Measurements from ENCODE around the gene CXCL8. TPM values are rescaled to one million over a fixed set of nuclear protein-coding genes. Genes with fewer than 3 reads are reported as not detected.

The CXCL8 gene
- polyA plus RNA-seq, 1 donor from 2014 or later: not detected

- TF ChIP-seq RAD21 (conservative IDR thresholded peaks at IDR 0.05): no peak
- no peak for TF ChIP-seq TAF1 (IDR thresholded peaks at IDR 0.05; ENCODE audit: low read depth)
- no peak for TF ChIP-seq EZH2 (IDR thresholded peaks at IDR 0.05; ENCODE audit: borderline replicate concordance, insufficient read depth, low read length, poor library complexity, severe bottlenecking)
- no peak overlapping the region for H3K9ac ChIP-seq (ENCODE audit: low read length)
- H3K4me2 ChIP-seq (ENCODE audit: low read length): no peak overlapping the region
- no peak overlapping the region for H3K27ac ChIP-seq (ENCODE audit: low read length)
- no peaks in the 10 kb centered on the region for H4K20me1 ChIP-seq (ENCODE audit: insufficient read depth)
- no peaks in the 10 kb centered on the region for H3K9me3 ChIP-seq (ENCODE audit: low read length)
- H3K4me3 ChIP-seq (ENCODE audit: low read length): no peak overlapping the region
- H3K36me3 ChIP-seq (ENCODE audit: insufficient read depth, low read length): no peaks in the 10 kb centered on the region
- no peaks in the 10 kb centered on the region for H3K79me2 ChIP-seq (replicated peaks; ENCODE audit: insufficient read depth, low read length)
- no peaks in the 10 kb centered on the region for H3F3A ChIP-seq (ENCODE audit: insufficient read depth, low read length, poor library complexity, severe bottlenecking)
- no peaks in the 10 kb centered on the region for H3K9me2 ChIP-seq (ENCODE audit: insufficient read depth, low read length)
- H3K27me3 ChIP-seq (ENCODE audit: insufficient read depth, low read depth, low read length): no peaks in the 10 kb centered on the region
- no peak overlapping the region for H2AFZ ChIP-seq (ENCODE audit: low read depth, low read length)
These were observed 40.5 kb downstream of the CXCL8 start for GRCh38 chr4:73780834-73781233.

GRCh38 chr4:73788411-73788810, 48.0 kb downstream of the CXCL8 start:
- Histone ChIP-seq H3K27me3 (ENCODE audit: insufficient read depth, low read depth, low read length) (no peaks in the 10 kb centered on the region), H2AFZ (ENCODE audit: low read depth, low read length) (no peak overlapping the region), H3K4me2 (ENCODE audit: low read length) (no peak overlapping the region), H4K20me1 (ENCODE audit: insufficient read depth) (no peaks in the 10 kb centered on the region), H3K36me3 (ENCODE audit: insufficient read depth, low read length) (no peaks in the 10 kb centered on the region), H3K79me2 (replicated peaks; ENCODE audit: insufficient read depth, low read length) (no peaks in the 10 kb centered on the region), H3F3A (ENCODE audit: insufficient read depth, low read length, poor library complexity, severe bottlenecking) (no peaks in the 10 kb centered on the region), H3K9ac (ENCODE audit: low read length) (no peak overlapping the region), H3K27ac (ENCODE audit: low read length) (no peak overlapping the region), H3K4me3 (ENCODE audit: low read length) (no peak overlapping the region), H3K9me3 (ENCODE audit: low read length) (no peaks in the 10 kb centered on the region), H3K9me2 (ENCODE audit: insufficient read depth, low read length) (no peaks in the 10 kb centered on the region)
- TF ChIP-seq RAD21 (conservative IDR thresholded peaks at IDR 0.05) (no peak), EP300 (conservative IDR thresholded peaks at IDR 0.05; ENCODE audit: poor library complexity, severe bottlenecking) (no peak), CTCF (IDR thresholded peaks at IDR 0.05; ENCODE audit: poor library complexity, severe bottlenecking) (no peak), REST (IDR thresholded peaks at IDR 0.05; ENCODE audit: borderline replicate concordance) (no peak), TAF1 (IDR thresholded peaks at IDR 0.05; ENCODE audit: low read depth) (no peak), MXI1 (conservative IDR thresholded peaks at IDR 0.05; ENCODE audit: poor library complexity, severe bottlenecking) (no peak), EZH2 (IDR thresholded peaks at IDR 0.05; ENCODE audit: borderline replicate concordance, insufficient read depth, low read length, poor library complexity, severe bottlenecking) (no peak), SMC3 (conservative IDR thresholded peaks at IDR 0.05; ENCODE audit: poor library complexity) (no peak), POLR2AphosphoS5 (IDR thresholded peaks at IDR 0.05) (no peak)

Other genes starting within 250 kb of the CXCL8 start
- gene RASSF6, start 120.1 kb upstream of the CXCL8 start, polyA plus RNA-seq: not detected in 2 replicates
- not detected in 2 replicates for gene CXCL6, start 96.1 kb downstream of the CXCL8 start, polyA plus RNA-seq
- gene PF4V1, start 112.7 kb downstream of the CXCL8 start, polyA plus RNA-seq: not detected in 2 replicates
- gene CXCL1, start 128.8 kb downstream of the CXCL8 start, polyA plus RNA-seq: not detected in 2 replicates
- not detected in 2 replicates for gene PF4, start 241.5 kb downstream of the CXCL8 start, polyA plus RNA-seq
- gene PPBP, start 247.6 kb downstream of the CXCL8 start, polyA plus RNA-seq: not detected in 2 replicates

All from neural cell (in vitro differentiated cells).